Ascending aorta (tissue), 2 donors: ENCODE measurements around the gene ZMIZ1. TPM values are rescaled to one million over a fixed set of nuclear protein-coding genes. Genes with fewer than 3 reads are reported as not detected.

ENCODE experiments used
- DNase-seq, 2 donors: peaks; one replicate each; pipeline ENCODE4 v3.0.0-alpha.2; 2019; ENCODE audit warnings: low spot score in 2 of 2
- H3K27ac ChIP-seq, 2 donors: fragments of 200-600 bp; sonication (generic); one replicate each; pipeline ENCODE4 v1.5.1; 2016 to 2017; ENCODE audit warnings: mild to moderate bottlenecking in 1 of 2
- H3K27me3 ChIP-seq: fragments of 200-600 bp; sonication (generic); one replicate; pipeline ENCODE4 v1.5.1; 2017
- H3K36me3 ChIP-seq, 2 donors: fragments of 200-600 bp; sonication (generic); one replicate each; pipeline ENCODE4 v1.5.1; 2016
- H3K4me1 ChIP-seq, 2 donors: fragments of 200-600 bp; sonication (generic); one replicate each; pipeline ENCODE4 v1.5.1; 2016 to 2017; ENCODE audit warnings: mild to moderate bottlenecking in 1 of 2
- H3K4me3 ChIP-seq, 2 donors: fragments of 200-600 bp; sonication (generic); one replicate each; pipeline ENCODE4 v1.5.1; 2016 to 2017; ENCODE audit warnings: mild to moderate bottlenecking in 1 of 2
- H3K9me3 ChIP-seq, 2 donors: fragments of 200-600 bp; sonication (generic); one replicate each; pipeline ENCODE4 v1.5.1; 2016
- intact Hi-C: fragments of 100-400 bp; cut with DNase I; formaldehyde crosslinking; loops from one replicate; pipeline ENCODE4 v1.15.1; 2023
- total RNA-seq: library from RNA; depleted of rRNA; stranded (reverse); fragments of >200 nt; gene quantifications from one replicate; pipeline ENCODE4 v1.1.0, GENCODE V29; 2016
- TF ChIP-seq, protein P1 (sequence below), 3 experiments: fragments of 200-600 bp in 2 of 3; fragments of 450-650 bp in 1 of 3; sonication (generic) in 2 of 3; IDR thresholded peaks; one replicate each; pipeline ENCODE4 v1.5.1; 2016 to 2019; ENCODE audit warnings: antibody characterized with exemption in 3 of 3, mild to moderate bottlenecking in 1 of 3, moderate library complexity in 1 of 3

ZMIZ1 gene
- total RNA-seq, 1 donor from 2014 or later = 96.2 TPM

DNA sequence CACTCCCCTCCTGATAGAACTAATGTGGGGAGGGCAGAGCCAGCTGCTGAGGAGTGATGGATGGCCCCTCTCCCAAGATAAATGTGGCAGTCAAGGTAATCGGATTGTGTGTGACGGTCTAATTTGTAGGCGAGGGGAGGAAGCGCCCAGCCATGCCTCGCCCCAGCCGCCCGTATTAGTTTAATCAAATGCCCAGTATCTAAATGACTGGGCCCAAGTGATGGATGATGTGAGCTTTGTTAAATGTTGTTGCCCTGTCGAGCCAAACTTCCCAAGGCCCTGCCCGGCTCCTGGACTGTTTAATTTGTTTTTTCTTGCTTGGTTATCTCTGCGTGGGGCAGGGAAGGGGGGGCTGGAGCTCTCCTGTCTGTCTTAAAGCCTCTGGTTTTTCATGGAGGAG, 190.1 kb downstream of the ZMIZ1 start:
- Histone ChIP-seq H3K4me1 (peaks cover 0 to 2% of the 10 kb centered on the region in 2 donors), H3K27ac (no peak overlapping the region)
- TF ChIP-seq, protein P1, sequence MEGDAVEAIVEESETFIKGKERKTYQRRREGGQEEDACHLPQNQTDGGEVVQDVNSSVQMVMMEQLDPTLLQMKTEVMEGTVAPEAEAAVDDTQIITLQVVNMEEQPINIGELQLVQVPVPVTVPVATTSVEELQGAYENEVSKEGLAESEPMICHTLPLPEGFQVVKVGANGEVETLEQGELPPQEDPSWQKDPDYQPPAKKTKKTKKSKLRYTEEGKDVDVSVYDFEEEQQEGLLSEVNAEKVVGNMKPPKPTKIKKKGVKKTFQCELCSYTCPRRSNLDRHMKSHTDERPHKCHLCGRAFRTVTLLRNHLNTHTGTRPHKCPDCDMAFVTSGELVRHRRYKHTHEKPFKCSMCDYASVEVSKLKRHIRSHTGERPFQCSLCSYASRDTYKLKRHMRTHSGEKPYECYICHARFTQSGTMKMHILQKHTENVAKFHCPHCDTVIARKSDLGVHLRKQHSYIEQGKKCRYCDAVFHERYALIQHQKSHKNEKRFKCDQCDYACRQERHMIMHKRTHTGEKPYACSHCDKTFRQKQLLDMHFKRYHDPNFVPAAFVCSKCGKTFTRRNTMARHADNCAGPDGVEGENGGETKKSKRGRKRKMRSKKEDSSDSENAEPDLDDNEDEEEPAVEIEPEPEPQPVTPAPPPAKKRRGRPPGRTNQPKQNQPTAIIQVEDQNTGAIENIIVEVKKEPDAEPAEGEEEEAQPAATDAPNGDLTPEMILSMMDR (IDR thresholded peaks at IDR 0.05) = no peak

DNA sequence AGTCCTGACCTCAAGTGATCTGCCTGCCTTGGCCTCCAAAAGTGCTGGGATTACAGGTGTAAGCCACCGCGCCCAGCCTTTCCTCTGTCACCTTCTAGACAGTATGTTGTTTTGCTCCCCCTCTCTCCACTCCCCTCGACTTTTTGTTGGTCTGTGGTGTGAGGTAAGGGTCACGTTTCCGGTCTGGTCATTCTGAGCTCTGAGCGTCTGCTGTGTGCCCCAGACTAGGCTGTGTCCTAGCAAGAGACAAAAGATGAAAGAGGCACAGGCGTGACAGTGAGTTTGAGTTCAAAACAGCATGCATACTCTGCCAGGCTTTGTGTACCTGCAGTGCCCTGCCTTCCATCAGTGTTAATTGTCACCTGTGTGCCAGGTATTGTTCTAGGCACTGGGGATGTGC, 191.1 kb downstream of the ZMIZ1 start:
- intact Hi-C loops = no loop called here
- H3K4me1 ChIP-seq = peaks cover 0 to 2% of the 10 kb centered on the region in 2 donors
- H3K27ac ChIP-seq = no peak overlapping the region
- no peak for DNase-seq
- no peaks in the 10 kb centered on the region for H3K36me3 ChIP-seq
- no peaks in the 10 kb centered on the region for H3K27me3 ChIP-seq
- H3K4me3 ChIP-seq = no peak overlapping the region
- H3K9me3 ChIP-seq = no peaks in the 10 kb centered on the region
- TF ChIP-seq, protein P1 (IDR thresholded peaks at IDR 0.05) = no peak

More for the DNA sequence above, 190.1 kb downstream of the ZMIZ1 start:
- Histone ChIP-seq H3K36me3 (no peaks in the 10 kb centered on the region), H3K27me3 (no peaks in the 10 kb centered on the region), H3K4me3 (no peak overlapping the region), H3K9me3 (no peaks in the 10 kb centered on the region)
- intact Hi-C loops = no loop called here
- DNase-seq = no peak

DNA sequence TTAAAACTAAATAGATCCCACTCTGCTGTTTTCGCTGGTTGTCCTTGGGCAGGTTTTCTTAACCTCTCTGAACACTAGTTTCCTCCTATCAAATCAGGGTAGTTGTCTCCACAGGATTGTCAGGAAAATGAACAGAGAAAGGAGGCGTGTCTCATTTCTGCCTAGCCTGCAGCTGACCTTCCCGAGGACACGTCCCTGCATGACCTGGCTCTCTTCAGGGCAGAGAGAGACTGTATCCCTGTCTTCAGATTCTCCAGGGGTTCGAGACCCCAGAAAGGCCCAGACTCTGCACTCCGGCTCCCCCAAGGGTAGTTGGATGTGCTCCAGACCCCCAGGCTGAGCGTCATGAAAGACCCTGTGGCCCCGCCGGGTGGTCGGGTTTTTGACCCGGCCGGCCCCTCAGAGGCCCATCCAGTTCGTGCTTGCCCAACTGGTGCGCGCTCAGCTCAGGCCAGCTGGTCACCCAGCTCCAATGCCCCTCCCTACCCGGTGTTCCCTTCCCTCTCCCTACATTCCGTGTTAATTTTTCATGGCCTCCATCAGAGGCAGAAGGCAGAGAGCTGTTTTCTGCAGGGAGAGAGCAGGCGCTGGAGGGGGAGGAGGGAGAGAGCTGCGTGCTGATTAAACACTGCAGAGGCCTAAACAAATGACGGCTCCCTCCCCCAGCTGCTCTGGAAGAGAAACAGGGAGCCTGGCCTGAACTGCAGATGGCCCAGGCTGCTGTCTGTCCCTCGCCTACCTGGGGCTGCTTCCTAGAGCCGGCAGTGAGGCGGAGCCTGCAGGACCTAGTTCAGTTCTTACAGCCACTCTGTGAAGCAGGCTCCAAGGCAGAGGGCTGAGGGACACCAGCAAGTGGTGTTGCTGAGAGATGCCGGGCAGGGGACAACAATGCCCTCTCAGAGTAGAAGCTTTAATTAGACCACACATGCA, 192.3 kb downstream of the ZMIZ1 start:
- Histone ChIP-seq H3K27me3 (no peaks in the 10 kb centered on the region), H3K4me3 (no peak overlapping the region), H3K27ac (no peak overlapping the region), H3K4me1 (peaks cover 4 to 11% of the 10 kb centered on the region in 2 donors), H3K9me3 (no peaks in the 10 kb centered on the region), H3K36me3 (no peaks in the 10 kb centered on the region)
- intact Hi-C loops = no loop called here
- TF ChIP-seq, protein P1 (IDR thresholded peaks at IDR 0.05) = no peak
- no peak for DNase-seq

DNA sequence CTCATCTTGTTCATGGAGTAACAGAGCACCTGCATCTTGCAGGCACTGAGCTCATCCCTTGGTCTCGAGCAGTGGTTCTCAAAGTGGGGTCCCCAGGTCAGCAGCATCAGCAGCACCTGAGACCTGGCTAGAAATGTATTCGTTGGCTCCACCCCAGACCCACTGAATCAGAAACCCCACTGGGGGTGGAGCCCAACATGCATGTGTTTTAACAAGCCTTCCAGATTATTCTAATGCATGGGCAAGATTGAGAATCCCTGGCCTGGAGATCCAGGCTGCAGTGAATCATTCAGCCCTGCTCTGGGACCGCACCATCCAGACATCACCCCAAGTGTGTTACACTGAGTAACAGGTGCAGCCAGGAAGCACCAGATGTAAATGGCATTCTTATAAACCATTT, 193.4 kb downstream of the ZMIZ1 start:
- Histone ChIP-seq H3K4me1 (peaks cover 12 to 19% of the 10 kb centered on the region in 2 donors), H3K27ac (no peak overlapping the region)
- intact Hi-C loops = no loop called here

DNA sequence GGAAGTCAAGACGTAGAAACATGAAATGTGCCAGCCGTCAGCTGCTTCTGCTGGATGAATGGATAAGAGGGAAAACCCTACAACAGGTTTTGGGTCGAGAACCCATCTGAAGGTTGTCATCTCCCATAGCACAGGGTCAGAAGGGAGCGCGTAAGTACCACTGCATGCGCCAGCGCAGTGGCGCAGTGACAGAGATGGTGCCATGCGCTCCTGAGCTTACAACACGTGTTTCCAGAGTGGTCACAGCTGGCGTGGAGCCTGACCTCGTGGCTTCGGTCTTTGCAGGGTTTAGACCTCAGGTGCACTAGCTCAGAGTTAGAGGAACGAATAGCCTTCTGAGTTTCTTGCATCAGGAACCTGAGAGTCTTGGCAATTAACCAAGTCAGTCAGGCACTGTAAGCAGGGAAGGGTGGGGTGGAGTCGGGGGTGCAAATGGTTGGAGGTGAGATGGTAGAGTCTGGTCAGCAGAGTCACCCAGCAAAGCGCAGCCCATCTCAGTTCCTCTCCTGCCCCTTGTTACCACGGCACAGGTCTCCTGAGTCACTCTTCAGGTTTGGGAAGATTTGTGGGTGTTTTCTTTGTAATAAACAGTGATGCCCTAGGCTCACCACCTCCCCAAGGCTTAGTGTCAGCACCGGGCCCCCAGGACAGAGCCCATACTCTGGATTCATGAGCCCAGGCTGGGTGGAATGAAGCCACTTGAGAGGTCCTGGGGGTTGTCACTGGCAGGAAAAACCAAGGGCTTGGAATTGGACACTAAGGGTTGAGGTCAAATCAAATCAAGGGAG, 194.4 kb downstream of the ZMIZ1 start:
- peaks cover 20 to 29% of the 10 kb centered on the region in 2 donors for H3K4me1 ChIP-seq
- H3K27me3 ChIP-seq = no peaks in the 10 kb centered on the region
- H3K36me3 ChIP-seq = no peaks in the 10 kb centered on the region
- DNase-seq = no peak
- TF ChIP-seq, protein P1 (IDR thresholded peaks at IDR 0.05) = no peak
- intact Hi-C loops = no loop called here
- H3K4me3 ChIP-seq = no peak overlapping the region
- no peak overlapping the region for H3K27ac ChIP-seq
- no peaks in the 10 kb centered on the region for H3K9me3 ChIP-seq

More for the DNA sequence above, 193.4 kb downstream of the ZMIZ1 start:
- Histone ChIP-seq H3K36me3 (no peaks in the 10 kb centered on the region), H3K27me3 (no peaks in the 10 kb centered on the region), H3K9me3 (no peaks in the 10 kb centered on the region), H3K4me3 (no peak overlapping the region)
- TF ChIP-seq, protein P1 (IDR thresholded peaks at IDR 0.05) = no peak
- no peak for DNase-seq
